A549 (cell line): Measurements from ENCODE around the gene HLA-DQB1. TPM values are rescaled to one million over a fixed set of nuclear protein-coding genes. Genes with fewer than 3 reads are reported as not detected.
"Not testable (repeated sequence)": the region's sequence is repeated elsewhere in the genome, so short reads cannot be mapped to it uniquely, and the experiment has no call there.

Source experiments
- ATAC-seq, 2 experiments: fragments of 200-7000 bp in 1 of 2; fragments of >200 bp in 1 of 2; cut with Nextera tagmentation in 1 of 2; cut with Tn5 transposase in 1 of 2; 3 replicates each; pipeline versions ENCODE4 v1.8.0 to v1.9.1; 2018 to 2020; ENCODE audit warnings: mild to moderate bottlenecking in 1 of 2, moderate library complexity in 1 of 2
- CTCF ChIA-PET: fragments of 300-600 bp; sonication (Branson Sonifier 250); formaldehyde crosslinking; extraction: SDS; loops from one replicate; lab custom pipeline; 2021; ENCODE audit warnings: antibody characterized with exemption, inconsistent platforms; lab: Yijun Ruan, JAX
- POLR2A ChIA-PET: fragments of 350-600 bp; formaldehyde crosslinking; extraction: SDS; loops from one replicate; lab custom pipeline; 2021; ENCODE audit warnings: antibody characterized with exemption, inconsistent platforms; lab: Yijun Ruan, JAX
- DNase-seq, 2 experiments: peaks; one replicate each; pipeline versions ENCODE4 v3.0.0 to v3.0.0-alpha.2; 2011 to 2016; ENCODE audit warnings: low read depth in 1 of 2, low spot score in 1 of 2
- FAIRE-seq: peaks from 2 replicates; lab custom pipeline; 2011; peaks lifted over from hg19 to GRCh38; lab: Jason Lieb, UNC
- H3K27ac ChIP-seq, 2 experiments: fragments of >200 bp; sonication (Bioruptor Twin); formaldehyde crosslinking; 3 replicates each; pipeline ENCODE4 v1.5.1; 2016 to 2017
- H3K4me1 ChIP-seq: fragments of >200 bp; sonication (Bioruptor Twin); formaldehyde crosslinking; 3 replicates; pipeline ENCODE4 v1.6.1; 2016
- H3K4me2 ChIP-seq: fragments of >200 bp; sonication (Bioruptor Twin); formaldehyde crosslinking; 3 replicates; pipeline ENCODE4 v1.6.1; 2016
- H3K4me3 ChIP-seq: fragments of >200 bp; sonication (Bioruptor Twin); formaldehyde crosslinking; 3 replicates; pipeline ENCODE4 v1.5.1; 2016
- H3K9me3 ChIP-seq: fragments of >200 bp; sonication (Bioruptor Twin); formaldehyde crosslinking; 3 replicates; pipeline ENCODE4 v1.6.1; 2016
- BHLHE40 ChIP-seq: IDR thresholded peaks from 2 replicates; pipeline ENCODE4 v1.6.1; 2012; ENCODE audit warnings: low read depth, low read length, inconsistent platforms
- CEBPB ChIP-seq, 2 experiments: fragments of >200 bp in 1 of 2; sonication (Bioruptor Twin) in 1 of 2; formaldehyde crosslinking in 1 of 2; IDR thresholded peaks; 2 replicates each; pipeline ENCODE4 v1.6.1; 2012 to 2016
- EHF ChIP-seq: fragments of 250-450 bp; sonication (Bioruptor Pico); IDR thresholded peaks from 2 replicates; pipeline ENCODE4 v1.5.0; 2020; ENCODE audit warnings: mild to moderate bottlenecking
- EHMT2 ChIP-seq: fragments of 200-600 bp; sonication (generic); IDR thresholded peaks from 2 replicates; pipeline ENCODE4 v1.6.1; 2016; ENCODE audit warnings: antibody characterized with exemption, low read depth, mild to moderate bottlenecking, moderate library complexity
- ELK1 ChIP-seq: fragments of 150-350 bp; IDR thresholded peaks from 2 replicates; pipeline ENCODE4 v1.6.1; 2014; ENCODE audit warnings: low read depth, mild to moderate bottlenecking, low read length
- EP300 ChIP-seq, 2 experiments: fragments of >200 bp; sonication (Bioruptor Twin); formaldehyde crosslinking; IDR thresholded peaks; 2 replicates in 1 of 2; 3 replicates in 1 of 2; pipeline ENCODE4 v1.6.1; 2016 to 2017
- FOSB ChIP-seq: fragments of 250-450 bp; sonication (Bioruptor Pico); IDR thresholded peaks from 2 replicates; pipeline ENCODE4 v1.5.0; 2020; ENCODE audit warnings: mild to moderate bottlenecking, moderate library complexity
- FOXS1 ChIP-seq: fragments of 250-450 bp; sonication (Bioruptor Pico); IDR thresholded peaks from 2 replicates; pipeline ENCODE4 v1.5.0; 2020; ENCODE audit warnings: mild to moderate bottlenecking, moderate library complexity
- HEYL ChIP-seq: fragments of 250-450 bp; sonication (Bioruptor Pico); IDR thresholded peaks from 2 replicates; pipeline ENCODE4 v1.8.0; 2021; ENCODE audit warnings: mild to moderate bottlenecking, moderate library complexity
- JUNB ChIP-seq: fragments of >200 bp; sonication (Bioruptor Twin); formaldehyde crosslinking; IDR thresholded peaks from 2 replicates; pipeline ENCODE4 v1.6.1; 2016
- MAX ChIP-seq: IDR thresholded peaks from 2 replicates; pipeline ENCODE4 v1.6.1; 2012
- MAZ ChIP-seq: fragments of 150-350 bp; IDR thresholded peaks from 2 replicates; pipeline ENCODE4 v1.6.1; 2014; ENCODE audit warnings: antibody characterized with exemption, low read depth, low read length, borderline replicate concordance
- POLR2A ChIP-seq: IDR thresholded peaks from 2 replicates; pipeline ENCODE4 v1.6.1; 2012; ENCODE audit warnings: mild to moderate bottlenecking, low read length
- REST ChIP-seq: fragments of 200-600 bp; sonication (generic); IDR thresholded peaks from 2 replicates; pipeline ENCODE4 v1.6.1; 2016; ENCODE audit warnings: antibody characterized with exemption, mild to moderate bottlenecking, moderate library complexity
- SREBF2 ChIP-seq: fragments of 450-650 bp; IDR thresholded peaks from 2 replicates; pipeline ENCODE4 v1.6.1; 2014; ENCODE audit warnings: mild to moderate bottlenecking, moderate library complexity
- TFCP2L1 ChIP-seq: fragments of 250-450 bp; sonication (Bioruptor Pico); IDR thresholded peaks from 2 replicates; pipeline ENCODE4 v1.5.0; 2021; ENCODE audit warnings: mild to moderate bottlenecking
- ZFP36 ChIP-seq: fragments of 450-650 bp; IDR thresholded peaks from 2 replicates; pipeline ENCODE4 v1.6.1; 2014; ENCODE audit warnings: borderline replicate concordance; ENCODE audit not compliant: partially characterized antibody
- ZNF302 ChIP-seq: fragments of 250-450 bp; sonication (Bioruptor Pico); IDR thresholded peaks from 2 replicates; pipeline ENCODE4 v1.9.0; 2021; ENCODE audit warnings: inconsistent platforms, mild to moderate bottlenecking, moderate library complexity
- WGBS: methylation state at CpG from one replicate; pipeline ENCODE4 v1.1.6; 2017; ENCODE audit errors: missing lambda C conversion rate; 5-methylcytosine and 5-hydroxymethylcytosine counted together
- polyA plus RNA-seq, 4 experiments: library from polyadenylated mRNA; depleted of rRNA in 3 of 4; stranded (reverse); fragments of >200 nt; fragmentation: RNase III in 1 of 4; extraction: RNeasy Plus Mini Kit Qiagen cat#74134 plus additional on column Dnase treatment in 1 of 4; gene quantifications; 2 replicates in 3 of 4; 3 replicates in 1 of 4; pipeline ENCODE4 v1.2.3, GENCODE V29; 2011 to 2017

The HLA-DQB1 gene
- polyA plus RNA-seq, 2 of the 4 experiments (the other 2 are of a cell fraction) = not detected

DNA sequence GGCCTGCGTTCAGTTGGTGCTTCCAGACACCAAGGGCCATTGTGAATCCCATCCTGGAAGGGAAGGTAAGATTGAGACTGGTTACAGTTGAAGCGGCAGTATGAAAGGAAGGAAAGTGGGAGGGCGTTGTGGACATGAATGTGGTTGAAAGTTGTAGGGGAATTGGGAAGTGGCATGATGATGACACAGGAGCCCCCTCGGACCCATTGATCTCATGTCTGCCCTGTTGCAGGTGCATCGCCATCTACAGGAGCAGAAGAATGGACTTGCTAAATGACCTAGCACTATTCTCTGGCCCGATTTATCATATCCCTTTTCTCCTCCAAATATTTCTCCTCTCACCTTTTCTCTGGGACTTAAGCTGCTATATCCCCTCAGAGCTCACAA lies 23.7 kb downstream of the HLA-DQB1 start (continued):
- TF ChIP-seq REST = no peak
- TF ChIP-seq SREBF2 = no peak
- no peak for TF ChIP-seq JUNB
- TF ChIP-seq, all 56 proteins: peak for 0

DNA sequence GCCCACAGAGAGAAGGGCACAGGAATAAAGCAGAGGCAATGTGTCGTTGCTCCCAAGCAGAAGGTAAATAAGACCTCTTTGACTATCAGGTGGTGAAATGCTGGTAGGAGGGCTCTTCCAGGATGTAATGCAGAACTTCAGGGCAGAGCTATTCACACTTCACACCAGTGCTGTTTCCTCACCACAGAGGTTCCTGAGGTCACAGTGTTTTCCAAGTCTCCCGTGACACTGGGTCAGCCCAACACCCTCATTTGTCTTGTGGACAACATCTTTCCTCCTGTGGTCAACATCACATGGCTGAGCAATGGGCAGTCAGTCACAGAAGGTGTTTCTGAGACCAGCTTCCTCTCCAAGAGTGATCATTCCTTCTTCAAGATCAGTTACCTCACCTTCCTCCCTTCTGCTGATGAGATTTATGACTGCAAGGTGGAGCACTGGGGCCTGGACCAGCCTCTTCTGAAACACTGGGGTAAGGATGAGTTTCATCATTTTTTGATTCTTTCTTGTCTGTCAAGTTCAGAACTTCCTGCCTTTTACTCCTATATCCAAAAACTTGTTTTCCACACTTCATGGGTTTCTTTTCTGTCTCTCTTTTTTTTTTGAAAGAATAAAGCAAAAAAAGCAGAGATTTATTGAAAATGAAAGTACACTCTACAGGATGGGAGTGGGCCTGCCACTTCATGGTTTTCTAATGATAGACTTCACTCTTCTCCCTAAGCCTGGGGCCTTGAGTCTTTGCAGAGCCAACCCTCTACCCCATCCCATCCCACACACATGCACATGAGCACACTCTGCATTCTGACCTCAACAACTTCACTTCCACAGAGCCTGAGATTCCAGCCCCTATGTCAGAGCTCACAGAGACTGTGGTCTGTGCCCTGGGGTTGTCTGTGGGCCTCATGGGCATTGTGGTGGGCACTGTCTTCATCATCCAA lies 24.4 kb downstream of the HLA-DQB1 start:
- H3K27ac ChIP-seq, POLR2A ChIA-PET, FAIRE-seq, H3K4me3 ChIP-seq, DNase-seq, H3K4me1 ChIP-seq, H3K9me3 ChIP-seq, CTCF ChIA-PET, H3K4me2 ChIP-seq, ATAC-seq: not testable (repeated sequence)
- 0% methylated on average over 1 of the region's 2 CpGs for WGBS

- TF ChIP-seq EP300 (IDR thresholded peaks at IDR 0.05) (no peak), FOXS1 (CRISPR knock-in tag) (no peak), BHLHE40 (no peak), EHMT2 (no peak), MAZ (no peak), ZFP36 (no peak), MAX (no peak), REST (no peak), TFCP2L1 (CRISPR knock-in tag) (no peak), ELK1 (no peak), ZNF302 (no peak), EHF (CRISPR knock-in tag) (no peak), FOSB (CRISPR knock-in tag) (no peak), HEYL (no peak), CEBPB (IDR thresholded peaks at IDR 0.05) (no peak), POLR2A (no peak)
- ATAC-seq (no peak), DNase-seq (no peak), FAIRE-seq (no peak)
- WGBS = 18% methylated on average over 3 of the region's 6 CpGs
- no peak overlapping the region for H3K4me2 ChIP-seq
- ChIA-PET CTCF (no interaction called here), POLR2A (no interaction called here)
- H3K4me1 ChIP-seq = no peaks in the 10 kb centered on the region
- no peak overlapping the region for H3K4me3 ChIP-seq
- H3K27ac ChIP-seq = no peak overlapping the region
- H3K9me3 ChIP-seq = no peaks in the 10 kb centered on the region
These were observed 25.3 kb downstream of the HLA-DQB1 start for GRCh38 chr6:32641122-32641521.
